HepG2 (cell line): ENCODE data around the gene STX5. TPM values are rescaled to one million over a fixed set of nuclear protein-coding genes. Genes with fewer than 3 reads are reported as not detected.

ENCODE experiments used
- AKAP8 ChIP-seq: sonication (generic); formaldehyde crosslinking; IDR thresholded peaks from 2 replicates; pipeline ENCODE4 v1.5.1; 2020; ENCODE audit warnings: mild to moderate bottlenecking, missing genetic modification reagents
- ATF1 ChIP-seq: IDR thresholded peaks from 2 replicates; pipeline ENCODE4 v1.6.1; 2016; ENCODE audit warnings: mild to moderate bottlenecking, control low read depth
- KDM2A ChIP-seq: sonication (generic); formaldehyde crosslinking; IDR thresholded peaks from 2 replicates; pipeline ENCODE4 v1.4.0; 2020; ENCODE audit warnings: low read depth, missing genetic modification reagents, borderline replicate concordance
- MXI1 ChIP-seq: IDR thresholded peaks from 3 replicates; pipeline ENCODE4 v1.6.1; 2012; ENCODE audit warnings: low read depth, low read length, inconsistent platforms, borderline replicate concordance
- RBFOX2 ChIP-seq: fragments of 200-400 bp; formaldehyde crosslinking; IDR thresholded peaks from 2 replicates; pipeline ENCODE4 v1.6.1; 2017; ENCODE audit warnings: low read depth, mild to moderate bottlenecking, low read length
- REXO4 ChIP-seq: sonication (generic); formaldehyde crosslinking; IDR thresholded peaks from 2 replicates; pipeline ENCODE4 v1.8.0; 2022; ENCODE audit warnings: missing genetic modification reagents, mild to moderate bottlenecking, borderline replicate concordance
- RNF2 ChIP-seq: fragments of 450-650 bp; conservative IDR thresholded peaks from 2 replicates; pipeline ENCODE4 v1.6.1; 2016; ENCODE audit warnings: low read depth
- TAF15 ChIP-seq: fragments of 200-400 bp; formaldehyde crosslinking; IDR thresholded peaks from one replicate; pipeline ENCODE4 v1.6.1; 2018; ENCODE audit warnings: mild to moderate bottlenecking, low read depth, low read length; ENCODE audit not compliant: poor library complexity, severe bottlenecking
- TCF7L2 ChIP-seq: IDR thresholded peaks from 2 replicates; pipeline ENCODE4 v1.6.1; 2011; ENCODE audit warnings: mild to moderate bottlenecking, low read depth, low read length, moderate library complexity
- TMF1 ChIP-seq: sonication (generic); formaldehyde crosslinking; IDR thresholded peaks from 2 replicates; pipeline ENCODE4 v1.8.1; 2022; ENCODE audit warnings: low read depth, missing genetic modification reagents
- ZBTB7B ChIP-seq: sonication (generic); formaldehyde crosslinking; IDR thresholded peaks from 2 replicates; pipeline ENCODE4 v1.4.0; 2020; ENCODE audit warnings: missing genetic modification reagents
- ZNF326 ChIP-seq: sonication (generic); formaldehyde crosslinking; IDR thresholded peaks from 2 replicates; pipeline ENCODE4 v1.4.0; 2020; ENCODE audit warnings: missing genetic modification reagents, borderline replicate concordance
- ZNF484 ChIP-seq: sonication (generic); formaldehyde crosslinking; IDR thresholded peaks from 2 replicates; pipeline ENCODE4 v1.5.1; 2020; ENCODE audit warnings: mild to moderate bottlenecking, low read depth, missing genetic modification reagents, borderline replicate concordance
- ZNF614 ChIP-seq: IDR thresholded peaks from 2 replicates; pipeline ENCODE4 v1.6.1; 2018; ENCODE audit warnings: missing biosample characterization, missing genetic modification reagents, inconsistent platforms, borderline replicate concordance
- polyA plus RNA-seq, 8 experiments: library from polyadenylated mRNA; depleted of rRNA in 3 of 8; stranded (reverse) in 7 of 8; unstranded in 1 of 8; fragments of >200 nt; fragmentation: Illumina TruSeq in 4 of 8; extraction: Trizol in 4 of 8; gene quantifications; 2 replicates each; pipeline versions ENCODE4 v1.2.1 to v1.2.3, GENCODE V29; 2011 to 2016; ENCODE audit warnings: low read depth in 4 of 8, missing spikeins in 1 of 8, mixed read lengths in 1 of 8; ENCODE audit not compliant: insufficient read depth in 1 of 8
- total RNA-seq, 5 experiments: library from RNA; depleted of rRNA; stranded (reverse); fragments of >200 nt; fragmentation: Illumina TruSeq; extraction: Trizol; gene quantifications; 2 replicates each; pipeline ENCODE4 v1.2.3, GENCODE V29; 2016; ENCODE audit warnings: low read depth in 1 of 5
- TF ChIP-seq, protein P1 (sequence below), 2 experiments: fragments of 450-650 bp in 1 of 2; sonication (generic) in 1 of 2; formaldehyde crosslinking in 1 of 2; IDR thresholded peaks; 2 replicates each; pipeline versions ENCODE4 v1.6.1 to v1.8.0; 2016 to 2022; ENCODE audit warnings: antibody characterized with exemption in 1 of 2, mild to moderate bottlenecking in 1 of 2, missing genetic modification reagents in 1 of 2

The STX5 gene
- total and polyA plus RNA-seq, 2 of the 13 experiments (the other 11 are each of a cell fraction or from before 2014, with no cell fraction given): 26.9 to 30.0 TPM

GRCh38 chr11:62791501-62792201 is 40.2 kb downstream of the STX5 start, which contains the start of gene TMEM223 (continued):
- TF ChIP-seq RNF2 (peak; percentile 68; the same call in 1 of the 2 replicates), ZBTB7B (CRISPR knock-in tag) (peak; percentile 76), TCF7L2 (no peak), ZNF326 (CRISPR knock-in tag) (peak; percentile 28; the same call in 1 of the 2 replicates), REXO4 (CRISPR knock-in tag) (peak; percentile 86; the same call in 1 of the 2 replicates), MXI1 (peak; percentile 91; the same call in 2 of the 3 replicates), RBFOX2 (peak; percentile 99), AKAP8 (peak; percentile 95), ATF1 (CRISPR knock-in tag) (no peak), KDM2A (peak; percentile 99), ZNF484 (no peak), TAF15 (peak; percentile 86), ZNF614 (CRISPR knock-in tag) (peak; percentile 73; the same call in 1 of the 2 replicates), TMF1 (CRISPR knock-in tag) (peak; percentile 63)
- TF ChIP-seq, protein P1, sequence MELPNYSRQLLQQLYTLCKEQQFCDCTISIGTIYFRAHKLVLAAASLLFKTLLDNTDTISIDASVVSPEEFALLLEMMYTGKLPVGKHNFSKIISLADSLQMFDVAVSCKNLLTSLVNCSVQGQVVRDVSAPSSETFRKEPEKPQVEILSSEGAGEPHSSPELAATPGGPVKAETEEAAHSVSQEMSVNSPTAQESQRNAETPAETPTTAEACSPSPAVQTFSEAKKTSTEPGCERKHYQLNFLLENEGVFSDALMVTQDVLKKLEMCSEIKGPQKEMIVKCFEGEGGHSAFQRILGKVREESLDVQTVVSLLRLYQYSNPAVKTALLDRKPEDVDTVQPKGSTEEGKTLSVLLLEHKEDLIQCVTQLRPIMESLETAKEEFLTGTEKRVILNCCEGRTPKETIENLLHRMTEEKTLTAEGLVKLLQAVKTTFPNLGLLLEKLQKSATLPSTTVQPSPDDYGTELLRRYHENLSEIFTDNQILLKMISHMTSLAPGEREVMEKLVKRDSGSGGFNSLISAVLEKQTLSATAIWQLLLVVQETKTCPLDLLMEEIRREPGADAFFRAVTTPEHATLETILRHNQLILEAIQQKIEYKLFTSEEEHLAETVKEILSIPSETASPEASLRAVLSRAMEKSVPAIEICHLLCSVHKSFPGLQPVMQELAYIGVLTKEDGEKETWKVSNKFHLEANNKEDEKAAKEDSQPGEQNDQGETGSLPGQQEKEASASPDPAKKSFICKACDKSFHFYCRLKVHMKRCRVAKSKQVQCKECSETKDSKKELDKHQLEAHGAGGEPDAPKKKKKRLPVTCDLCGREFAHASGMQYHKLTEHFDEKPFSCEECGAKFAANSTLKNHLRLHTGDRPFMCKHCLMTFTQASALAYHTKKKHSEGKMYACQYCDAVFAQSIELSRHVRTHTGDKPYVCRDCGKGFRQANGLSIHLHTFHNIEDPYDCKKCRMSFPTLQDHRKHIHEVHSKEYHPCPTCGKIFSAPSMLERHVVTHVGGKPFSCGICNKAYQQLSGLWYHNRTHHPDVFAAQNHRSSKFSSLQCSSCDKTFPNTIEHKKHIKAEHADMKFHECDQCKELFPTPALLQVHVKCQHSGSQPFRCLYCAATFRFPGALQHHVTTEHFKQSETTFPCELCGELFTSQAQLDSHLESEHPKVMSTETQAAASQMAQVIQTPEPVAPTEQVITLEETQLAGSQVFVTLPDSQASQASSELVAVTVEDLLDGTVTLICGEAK (IDR thresholded peaks at IDR 0.05): peak; percentile 18; the same call in 1 of the 2 replicates
- TF ChIP-seq, protein P1 (CRISPR knock-in tag; IDR thresholded peaks at IDR 0.05): peak; percentile 76; the same call in 1 of the 2 replicates
